ENCODE results near the gene DDOST. TPM values are rescaled to one million over a fixed set of nuclear protein-coding genes. Genes with fewer than 3 reads are reported as not detected.

The DDOST gene
- total and polyA plus RNA-seq, 7 experiments from 2014 or later: 96.9 to 223 (median 121) TPM

GRCh38 chr1:20693623-20694022, 32.5 kb upstream of the DDOST start:
- intact Hi-C loops (cut with micrococcal nuclease): no loop called here
- H3K36me3 ChIP-seq (ENCODE audit: control insufficient read depth in 2 of 3, insufficient read depth in 3 of 3, low read length in 3 of 3): no peaks in the 10 kb centered on the region
- POLR2A ChIA-PET: interaction anchor here (0.8 kb wide), 1 partner anchor 58 kb away, joined by 3 read pairs; no protein-coding TSS in a partner anchor
- H3K4me1 ChIP-seq (ENCODE audit: control insufficient read depth in 2 of 2, insufficient read depth in 2 of 2, low read length in 2 of 2): peaks cover 0 to 5% of the 10 kb centered on the region in 2 donors
- H3K9me3 Mint-ChIP-seq: no peaks in the 10 kb centered on the region
- H3K4me3 Mint-ChIP-seq: no peak overlapping the region
- H3K4me1 Mint-ChIP-seq: peaks cover 3 to 8% (median 4%) of the 10 kb centered on the region in 7 donors
- no peaks in the 10 kb centered on the region for H3K9me3 ChIP-seq (ENCODE audit: control insufficient read depth in 2 of 3, low read length in 3 of 3)
- no peaks in the 10 kb centered on the region for H3K27me3 ChIP-seq (ENCODE audit: control insufficient read depth in 2 of 2, insufficient read depth in 2 of 2, low read length in 2 of 2)
- peaks cover 0 to 6% (median 0%) of the 10 kb centered on the region in 5 donors for H3K27me3 Mint-ChIP-seq
- H3K27ac Mint-ChIP-seq: no peak overlapping the region
- CTCF ChIA-PET: interaction anchor here (0.6 to 1.4 kb wide), 2 partner anchors 502 to 1657 kb away, joined by 3 to 10 read pairs; no protein-coding TSS in a partner anchor
- H3K36me3 Mint-ChIP-seq: no peaks in the 10 kb centered on the region
- no peak for DNase-seq
- no peak overlapping the region for H3K4me3 ChIP-seq (ENCODE audit: low read length)
- no peak for ATAC-seq
- H3K27ac ChIP-seq (ENCODE audit: low read depth, low read length): no peak overlapping the region

- DNase-seq (no peak), ATAC-seq (no peak)
- no peaks in the 10 kb centered on the region for H3K27me3 ChIP-seq (ENCODE audit: control insufficient read depth in 2 of 2, insufficient read depth in 2 of 2, low read length in 2 of 2)
- Mint-ChIP-seq H3K36me3 (no peaks in the 10 kb centered on the region), H3K27me3 (peaks cover 0 to 8% (median 0%) of the 10 kb centered on the region in 5 donors), H3K9me3 (no peaks in the 10 kb centered on the region), H3K4me3 (no peak overlapping the region), H3K4me1 (peaks cover 3 to 8% (median 4%) of the 10 kb centered on the region in 7 donors), H3K27ac (no peak overlapping the region)
- no peaks in the 10 kb centered on the region for H3K9me3 ChIP-seq (ENCODE audit: control insufficient read depth in 2 of 3, low read length in 3 of 3)
- H3K4me1 ChIP-seq (ENCODE audit: control insufficient read depth in 2 of 2, insufficient read depth in 2 of 2, low read length in 2 of 2): peaks cover 0 to 5% of the 10 kb centered on the region in 2 donors
- CTCF ChIA-PET: no interaction called here
- no peaks in the 10 kb centered on the region for H3K36me3 ChIP-seq (ENCODE audit: control insufficient read depth in 2 of 3, insufficient read depth in 3 of 3, low read length in 3 of 3)
- POLR2A ChIA-PET: no interaction called here
- intact Hi-C loops (cut with micrococcal nuclease): no loop called here
- H3K27ac ChIP-seq (ENCODE audit: low read depth, low read length): no peak overlapping the region
- H3K4me3 ChIP-seq (ENCODE audit: low read length): no peak overlapping the region
Measured at GRCh38 chr1:20691872-20692271, 30.7 kb upstream of the DDOST start.

DNA sequence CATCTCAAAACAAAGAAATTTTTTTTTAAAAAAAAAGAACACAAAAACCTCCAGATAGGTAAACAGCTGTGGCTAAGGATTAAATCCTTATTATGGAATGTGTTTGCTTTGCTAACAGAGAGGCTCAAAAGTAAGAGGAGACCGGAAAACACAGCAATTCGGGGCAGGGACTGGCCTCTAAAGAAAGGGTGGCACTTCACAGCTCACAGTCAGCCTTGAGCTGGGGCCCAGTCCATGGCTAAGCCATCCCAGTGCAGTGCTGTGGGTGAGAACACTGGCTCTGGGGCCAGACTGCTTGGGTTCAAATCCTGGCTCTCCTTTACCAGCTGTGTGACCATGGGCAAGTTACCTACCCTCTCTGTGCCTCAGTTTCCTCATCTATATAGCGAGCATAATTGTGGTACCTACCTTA, 28.5 kb upstream of the DDOST start:
- POLR2A ChIA-PET: no interaction called here
- no peaks in the 10 kb centered on the region for H3K27me3 ChIP-seq (ENCODE audit: control insufficient read depth in 2 of 2, insufficient read depth in 2 of 2, low read length in 2 of 2)
- no peaks in the 10 kb centered on the region for H3K9me3 ChIP-seq (ENCODE audit: control insufficient read depth in 2 of 3, low read length in 3 of 3)
- no peak overlapping the region for H3K4me3 ChIP-seq (ENCODE audit: low read length)
- no peaks in the 10 kb centered on the region for H3K36me3 ChIP-seq (ENCODE audit: control insufficient read depth in 2 of 3, insufficient read depth in 3 of 3, low read length in 3 of 3)
- no peak overlapping the region for H3K27ac ChIP-seq (ENCODE audit: low read depth, low read length)
- Mint-ChIP-seq H3K9me3 (no peaks in the 10 kb centered on the region), H3K27ac (no peak overlapping the region), H3K4me1 (peaks cover 0 to 3% (median 0%) of the 10 kb centered on the region in 7 donors), H3K27me3 (peaks cover 0 to 16% (median 0%) of the 10 kb centered on the region in 5 donors), H3K36me3 (no peaks in the 10 kb centered on the region), H3K4me3 (no peak overlapping the region)
- CTCF ChIA-PET: no interaction called here
- DNase-seq: no peak
- intact Hi-C loops (cut with micrococcal nuclease): no loop called here
- no peak for ATAC-seq
- H3K4me1 ChIP-seq (ENCODE audit: control insufficient read depth in 2 of 2, insufficient read depth in 2 of 2, low read length in 2 of 2): no peaks in the 10 kb centered on the region

- Histone ChIP-seq H3K36me3 (ENCODE audit: control insufficient read depth in 2 of 3, insufficient read depth in 3 of 3, low read length in 3 of 3) (no peaks in the 10 kb centered on the region), H3K27me3 (ENCODE audit: control insufficient read depth in 2 of 2, insufficient read depth in 2 of 2, low read length in 2 of 2) (no peaks in the 10 kb centered on the region), H3K4me3 (ENCODE audit: low read length) (no peak overlapping the region), H3K4me1 (ENCODE audit: control insufficient read depth in 2 of 2, insufficient read depth in 2 of 2, low read length in 2 of 2) (no peaks in the 10 kb centered on the region), H3K9me3 (ENCODE audit: control insufficient read depth in 2 of 3, low read length in 3 of 3) (no peaks in the 10 kb centered on the region), H3K27ac (ENCODE audit: low read depth, low read length) (no peak overlapping the region)
- DNase-seq (no peak), ATAC-seq (no peak)
- no peak overlapping the region for H3K4me3 Mint-ChIP-seq
- ChIA-PET CTCF (interaction anchor here (0.6 to 0.8 kb wide), 2 partner anchors 10 to 682 kb away, joined by 3 to 4 read pairs; no protein-coding TSS in a partner anchor), POLR2A (no interaction called here)
- no peaks in the 10 kb centered on the region for H3K9me3 Mint-ChIP-seq
- H3K27ac Mint-ChIP-seq: no peak overlapping the region
- H3K4me1 Mint-ChIP-seq: peaks cover 0 to 4% (median 0%) of the 10 kb centered on the region in 7 donors
- H3K36me3 Mint-ChIP-seq: no peaks in the 10 kb centered on the region
- peaks cover 0 to 32% (median 1%) of the 10 kb centered on the region in 5 donors for H3K27me3 Mint-ChIP-seq
- intact Hi-C loops (cut with micrococcal nuclease): no loop called here
Measured at GRCh38 chr1:20686883-20687725, 25.9 kb upstream of the DDOST start.

- Mint-ChIP-seq H3K36me3 (no peaks in the 10 kb centered on the region), H3K4me3 (no peak overlapping the region), H3K4me1 (peaks cover 0 to 4% (median 0%) of the 10 kb centered on the region in 7 donors), H3K27ac (no peak overlapping the region), H3K27me3 (peaks cover 0 to 39% (median 8%) of the 10 kb centered on the region in 5 donors), H3K9me3 (no peaks in the 10 kb centered on the region)
- Histone ChIP-seq H3K27me3 (ENCODE audit: control insufficient read depth in 2 of 2, insufficient read depth in 2 of 2, low read length in 2 of 2) (no peaks in the 10 kb centered on the region), H3K4me3 (ENCODE audit: low read length) (no peak overlapping the region), H3K27ac (ENCODE audit: low read depth, low read length) (no peak overlapping the region), H3K36me3 (ENCODE audit: control insufficient read depth in 2 of 3, insufficient read depth in 3 of 3, low read length in 3 of 3) (no peaks in the 10 kb centered on the region), H3K9me3 (ENCODE audit: control insufficient read depth in 2 of 3, low read length in 3 of 3) (no peaks in the 10 kb centered on the region), H3K4me1 (ENCODE audit: control insufficient read depth in 2 of 2, insufficient read depth in 2 of 2, low read length in 2 of 2) (no peaks in the 10 kb centered on the region)
- DNase-seq: no peak
- ChIA-PET CTCF (interaction anchor here (0.6 kb wide), 1 partner anchor 509 kb away, joined by 8 read pairs; no protein-coding TSS in a partner anchor), POLR2A (no interaction called here)
- ATAC-seq: no peak
- intact Hi-C loops (cut with micrococcal nuclease): no loop called here
Measured at GRCh38 chr1:20685741-20686140, 24.6 kb upstream of the DDOST start.

- ChIA-PET POLR2A (no interaction called here), CTCF (no interaction called here)
- Histone ChIP-seq H3K4me1 (ENCODE audit: control insufficient read depth in 2 of 2, insufficient read depth in 2 of 2, low read length in 2 of 2) (no peaks in the 10 kb centered on the region), H3K4me3 (ENCODE audit: low read length) (no peak overlapping the region), H3K27ac (ENCODE audit: low read depth, low read length) (no peak overlapping the region), H3K9me3 (ENCODE audit: control insufficient read depth in 2 of 3, low read length in 3 of 3) (no peaks in the 10 kb centered on the region), H3K27me3 (ENCODE audit: control insufficient read depth in 2 of 2, insufficient read depth in 2 of 2, low read length in 2 of 2) (no peaks in the 10 kb centered on the region), H3K36me3 (ENCODE audit: control insufficient read depth in 2 of 3, insufficient read depth in 3 of 3, low read length in 3 of 3) (no peaks in the 10 kb centered on the region)
- peaks cover 0 to 4% (median 0%) of the 10 kb centered on the region in 7 donors for H3K4me1 Mint-ChIP-seq
- H3K27me3 Mint-ChIP-seq: peaks cover 0 to 44% (median 8%) of the 10 kb centered on the region in 5 donors
- no peaks in the 10 kb centered on the region for H3K36me3 Mint-ChIP-seq
- no peak overlapping the region for H3K27ac Mint-ChIP-seq
- H3K9me3 Mint-ChIP-seq: no peaks in the 10 kb centered on the region
- ATAC-seq: no peak
- no peak for DNase-seq
- H3K4me3 Mint-ChIP-seq: no peak overlapping the region
- intact Hi-C loops (cut with micrococcal nuclease): no loop called here
Measured at GRCh38 chr1:20685099-20685662, 24.0 kb upstream of the DDOST start.

All from naive thymus-derived CD4-positive, alpha-beta T cell (primary cell).